Measurements from ENCODE around the gene TMEM176B.

Gene TMEM176B

GRCh38 chr7:150799741-150800580 lies at the start of gene TMEM176B:
Gene TMEM176B, minus strand, starts transcription at chr7:150800364. Its CDS starts 3,795 bp downstream, at chr7:150796569.
- DNase-seq (ENCODE audit: low spot score), result no peak

GRCh38 chr7:150849204-150849775 lies 49.1 kb upstream of the TMEM176B start:
- no peak for DNase-seq (ENCODE audit: low spot score)

GRCh38 chr7:150848561-150849115 lies 48.5 kb upstream of the TMEM176B start:
- no peak for DNase-seq (ENCODE audit: low spot score)

- DNase-seq (ENCODE audit: low spot score), result no peak
Measured at GRCh38 chr7:150848111-150848510, 47.9 kb upstream of the TMEM176B start.

- DNase-seq (ENCODE audit: low spot score), result no peak
Measured at GRCh38 chr7:150847536-150847935, 47.4 kb upstream of the TMEM176B start.

- DNase-seq (ENCODE audit: low spot score), result no peak
Measured at GRCh38 chr7:150846291-150847115, 46.3 kb upstream of the TMEM176B start.

- DNase-seq (ENCODE audit: low spot score), result no peak
Measured at GRCh38 chr7:150845421-150845861, 45.3 kb upstream of the TMEM176B start.

- DNase-seq (ENCODE audit: low spot score), result no peak
Measured at GRCh38 chr7:150842716-150843115, 42.6 kb upstream of the TMEM176B start.

GRCh38 chr7:150842018-150842417 lies 41.9 kb upstream of the TMEM176B start:
- DNase-seq (ENCODE audit: low spot score), result no peak

- DNase-seq (ENCODE audit: low spot score), result no peak
Measured at GRCh38 chr7:150838965-150839650, 38.9 kb upstream of the TMEM176B start.

- DNase-seq (ENCODE audit: low spot score), result no peak
Measured at GRCh38 chr7:150835702-150836280, 35.6 kb upstream of the TMEM176B start.

- no peak for DNase-seq (ENCODE audit: low spot score)
Measured at GRCh38 chr7:150835019-150835418, 34.9 kb upstream of the TMEM176B start.

GRCh38 chr7:150831851-150832250 lies 31.7 kb upstream of the TMEM176B start:
- DNase-seq (ENCODE audit: low spot score), result no peak

GRCh38 chr7:150830937-150831336 lies 30.8 kb upstream of the TMEM176B start:
- DNase-seq (ENCODE audit: low spot score), result peak; percentile 69

- DNase-seq (ENCODE audit: low spot score), result no peak
Measured at GRCh38 chr7:150829426-150829825, 29.3 kb upstream of the TMEM176B start.

- DNase-seq (ENCODE audit: low spot score), result no peak
Measured at GRCh38 chr7:150828384-150828783, 28.2 kb upstream of the TMEM176B start.

GRCh38 chr7:150826061-150826849 lies 26.1 kb upstream of the TMEM176B start:
- DNase-seq (ENCODE audit: low spot score), result peak; percentile 60

- no peak for DNase-seq (ENCODE audit: low spot score)
Measured at GRCh38 chr7:150824379-150825177, 24.4 kb upstream of the TMEM176B start.

GRCh38 chr7:150823484-150824126 lies 23.4 kb upstream of the TMEM176B start:
- DNase-seq (ENCODE audit: low spot score), result no peak

Measured in LoVo (cell line).